ELR (cell line): Measurements from ENCODE around the gene TMEM117.

Experiments
- DNase-seq: peaks from one replicate; pipeline ENCODE4 v3.0.0-alpha.2; 2015; ENCODE audit warnings: low read depth

The TMEM117 gene

DNA sequence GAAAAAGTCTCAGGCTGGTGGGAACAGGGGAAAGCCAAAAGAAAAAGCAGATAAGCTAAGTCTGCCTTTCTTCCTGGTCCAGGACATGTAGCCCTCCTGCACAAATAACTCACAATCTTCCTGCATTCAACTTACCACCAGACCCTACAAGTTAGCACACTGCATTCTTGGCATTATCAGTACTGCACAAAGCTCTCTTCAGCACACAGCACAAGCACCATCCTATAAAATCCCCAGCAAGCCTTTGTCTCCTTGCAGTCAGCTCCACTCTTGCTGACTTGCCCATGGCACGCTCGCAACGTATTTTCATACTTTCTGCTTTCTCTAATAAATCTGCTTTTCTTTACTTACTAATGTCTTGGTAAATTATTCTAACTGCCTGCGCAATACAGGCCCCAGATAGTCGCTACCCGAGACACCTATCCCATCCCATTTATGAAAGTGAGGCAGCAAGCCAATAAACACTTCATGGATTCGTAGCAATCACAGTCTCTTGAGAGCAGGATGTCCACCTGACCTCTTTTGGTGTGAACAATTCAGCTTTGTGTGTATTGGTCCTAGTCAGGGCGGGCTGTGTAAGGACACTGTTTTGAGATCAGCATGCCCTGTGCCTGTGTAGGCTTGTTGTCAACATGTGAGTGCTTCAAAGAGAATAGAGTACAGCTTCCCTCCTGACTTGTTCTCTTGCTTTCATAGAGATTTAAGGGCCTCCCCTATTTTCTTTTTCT lies 49.0 kb downstream of the TMEM117 start:
- DNase-seq, result no peak

DNA sequence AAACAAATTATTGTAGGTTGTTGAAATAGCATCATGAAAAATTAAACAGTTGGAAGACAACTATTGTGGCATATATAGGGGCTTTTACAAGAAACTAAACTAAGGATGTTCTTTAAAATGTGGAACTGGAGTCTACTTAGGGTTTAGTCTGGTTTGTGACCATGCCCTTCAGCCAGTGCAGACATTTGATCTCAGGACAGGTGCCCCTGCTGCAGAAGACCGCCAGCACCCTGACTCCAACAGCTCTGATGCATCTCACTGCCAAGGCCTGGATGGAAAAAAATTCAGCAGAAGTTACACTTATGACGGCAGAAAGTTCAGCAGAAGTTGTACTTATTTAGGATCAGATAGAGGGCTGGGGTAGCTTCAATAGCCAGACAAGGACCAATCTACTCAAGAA lies 51.5 kb downstream of the TMEM117 start:
- no peak for DNase-seq

- DNase-seq, result no peak
Observed at GRCh38 chr12:43891856-43892574, 56.1 kb downstream of the TMEM117 start.

DNA sequence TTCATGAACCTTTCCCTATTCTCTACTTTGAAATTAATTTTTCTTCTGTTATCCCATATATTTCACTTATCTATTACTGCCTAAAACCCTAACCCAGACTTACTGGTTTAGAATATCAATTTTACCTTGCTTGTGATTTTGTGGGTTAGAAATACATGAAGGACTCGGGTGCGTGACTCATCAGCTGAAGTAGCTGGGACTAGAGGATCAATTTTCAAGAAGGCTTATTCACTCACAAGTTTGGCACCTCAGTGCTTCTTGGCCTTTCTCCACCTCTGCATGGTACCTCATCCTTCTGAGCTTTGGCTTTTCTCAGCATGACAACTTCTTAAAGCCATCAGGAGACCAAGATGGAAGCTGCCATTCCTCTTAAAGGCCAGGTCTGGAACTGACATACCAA lies 57.8 kb downstream of the TMEM117 start:
- DNase-seq, result peak; percentile 35

DNA sequence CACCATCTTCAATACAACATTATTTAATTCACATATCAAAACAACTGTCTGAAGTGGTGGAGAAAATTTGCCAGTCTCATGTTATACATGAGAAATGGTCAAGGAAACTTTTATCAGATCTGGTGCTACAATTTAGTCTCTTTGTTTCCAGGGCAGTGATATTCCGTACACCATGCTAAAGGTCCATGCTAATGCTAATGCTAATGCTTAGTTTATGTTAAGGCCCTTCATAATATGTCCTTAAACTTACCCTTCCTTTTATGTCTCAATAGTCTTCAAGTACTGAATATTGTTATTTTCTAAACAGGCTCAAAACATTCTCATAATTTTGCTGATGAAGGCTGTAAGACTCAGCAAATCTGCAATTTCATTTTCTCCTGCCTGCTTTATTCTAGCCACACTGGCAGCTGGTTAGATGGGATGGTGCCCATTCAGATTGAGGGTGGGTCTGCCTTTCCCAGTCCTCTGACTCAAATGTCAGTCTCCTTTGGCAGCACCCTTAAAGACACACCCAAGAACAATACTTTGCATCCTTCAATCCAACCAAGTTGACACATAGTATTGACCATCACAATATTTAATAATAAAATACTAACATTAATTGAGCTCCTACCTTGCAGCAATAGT lies 59.8 kb downstream of the TMEM117 start:
- DNase-seq, result no peak

GRCh38 chr12:43896496-43896895 lies 60.6 kb downstream of the TMEM117 start:
- no peak for DNase-seq

GRCh38 chr12:43898474-43898873 lies 62.6 kb downstream of the TMEM117 start:
- no peak for DNase-seq

DNA sequence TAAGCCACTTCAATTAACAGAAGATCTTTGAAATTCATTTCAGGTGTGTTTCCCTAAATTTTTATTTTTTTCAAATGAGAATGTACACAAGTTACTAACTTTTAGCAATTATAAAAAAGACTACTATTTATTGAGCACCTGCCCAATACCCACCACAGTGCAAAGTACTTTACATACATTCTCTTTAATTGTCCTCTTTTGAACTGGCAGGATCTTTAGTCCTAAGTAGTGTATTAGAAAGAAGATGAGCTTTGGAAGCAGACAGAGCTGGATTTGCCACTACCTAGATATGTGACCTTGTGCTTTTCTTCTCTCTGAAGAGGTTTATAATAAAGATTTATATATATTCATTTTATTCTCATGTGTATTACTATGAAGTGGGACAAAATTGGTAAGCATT lies 63.7 kb downstream of the TMEM117 start:
- DNase-seq, result no peak

GRCh38 chr12:43903686-43904085 lies 67.8 kb downstream of the TMEM117 start:
- DNase-seq, result no peak

DNA sequence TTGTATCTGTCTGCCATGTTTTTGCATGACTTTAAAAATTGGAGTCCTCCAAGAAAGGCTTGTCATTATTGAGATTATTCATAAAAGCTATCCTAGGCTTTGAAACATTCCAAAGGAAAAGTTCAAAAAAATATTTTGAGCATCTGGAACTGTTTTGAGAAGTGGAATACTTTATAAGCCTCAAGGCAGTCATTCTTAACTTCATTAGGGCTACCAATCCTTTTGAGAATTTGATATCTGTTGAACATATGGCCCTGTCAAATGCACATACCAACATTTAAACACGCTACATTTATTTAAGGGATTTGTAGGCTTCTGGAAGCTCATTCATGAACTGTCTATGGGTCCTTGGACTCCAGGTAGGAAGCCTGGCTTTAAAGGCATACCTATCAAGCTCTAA lies 77.0 kb downstream of the TMEM117 start:
- no peak for DNase-seq

DNA sequence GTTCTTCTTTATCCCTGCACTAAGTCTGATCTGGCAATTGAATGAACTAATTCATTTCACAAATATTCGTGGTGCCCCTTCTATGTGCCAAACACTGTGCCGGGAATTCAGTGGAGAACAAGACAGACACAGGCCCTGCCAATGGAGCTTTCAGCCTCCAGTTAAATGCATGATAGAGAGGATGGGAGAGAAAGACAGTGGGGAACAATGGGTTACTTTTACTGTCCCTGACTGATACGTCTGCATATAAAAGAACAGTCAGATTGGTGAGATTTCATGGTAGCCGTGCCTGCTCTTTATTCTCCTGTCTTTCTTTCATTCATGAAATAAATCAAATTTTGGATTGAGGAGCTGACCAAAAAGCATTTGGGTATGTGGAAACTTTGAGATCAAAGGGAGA lies 78.5 kb downstream of the TMEM117 start:
- DNase-seq, result no peak

DNA sequence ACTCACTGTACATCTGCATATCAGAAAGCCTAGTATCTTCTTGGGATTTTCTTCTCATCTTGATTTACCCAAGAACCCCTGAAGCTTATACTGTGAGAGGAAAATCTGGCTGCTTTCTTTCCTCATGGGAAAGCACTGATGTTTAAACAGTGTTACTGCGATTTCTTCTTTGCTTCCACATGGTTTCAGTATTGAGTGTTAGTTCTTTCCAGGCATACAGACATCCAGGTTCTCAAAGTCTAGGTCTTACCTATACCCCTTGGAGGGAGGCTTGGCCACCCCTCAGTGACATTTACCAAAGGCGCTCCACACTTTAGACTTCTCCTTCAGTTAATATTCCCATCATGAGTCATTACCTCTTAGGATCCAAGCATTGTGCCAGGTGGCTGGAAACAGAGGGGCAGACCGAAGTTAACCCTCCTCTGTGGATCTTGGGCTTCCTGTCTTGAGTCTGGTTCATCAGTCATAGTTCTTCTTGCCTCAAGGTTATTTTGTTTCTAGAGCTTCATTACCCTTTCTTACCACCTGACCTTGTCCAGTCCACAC lies 79.1 kb downstream of the TMEM117 start:
- DNase-seq, result peak; percentile 20

- no peak for DNase-seq
Observed at GRCh38 chr12:43917896-43918295, 82.0 kb downstream of the TMEM117 start.

- peak; percentile 20 for DNase-seq
Observed at GRCh38 chr12:43921666-43922337, 85.9 kb downstream of the TMEM117 start.

DNA sequence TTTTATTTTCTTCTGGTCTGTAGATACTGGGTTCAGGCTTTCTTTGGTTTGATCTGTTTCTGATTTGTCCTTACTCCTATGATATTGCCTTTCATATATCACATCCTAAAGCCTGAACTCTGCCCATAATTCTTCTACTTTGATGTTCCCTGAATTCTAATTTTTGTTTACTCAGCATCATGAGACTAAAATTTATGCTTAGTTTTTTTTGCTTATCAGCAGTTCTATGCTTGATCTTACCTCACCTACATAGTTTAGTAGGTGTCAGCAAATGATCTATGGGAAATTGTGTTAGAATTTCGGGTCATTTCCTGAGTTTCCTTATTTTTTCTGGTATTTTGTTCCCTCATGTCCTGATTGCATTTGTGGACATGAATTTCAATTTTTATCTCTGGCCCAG lies 94.2 kb downstream of the TMEM117 start:
- no peak for DNase-seq

GRCh38 chr12:43931187-43931586 lies 95.3 kb downstream of the TMEM117 start:
- DNase-seq, result no peak

GRCh38 chr12:43935581-43935980 lies 99.7 kb downstream of the TMEM117 start:
- DNase-seq, result no peak

GRCh38 chr12:43937947-43938346 lies 102.1 kb downstream of the TMEM117 start:
- peak; percentile 40 for DNase-seq

GRCh38 chr12:43942379-43942778 lies 106.5 kb downstream of the TMEM117 start:
- DNase-seq, result no peak

- no peak for DNase-seq
Observed at GRCh38 chr12:43945983-43946382, 110.1 kb downstream of the TMEM117 start.

- no peak for DNase-seq
Observed at GRCh38 chr12:43951286-43951685, 115.4 kb downstream of the TMEM117 start.

- peak; percentile 68 for DNase-seq
Observed at GRCh38 chr12:43957732-43958372, 122.0 kb downstream of the TMEM117 start.
